Liver (tissue), 9 donors: ENCODE data around the gene OR52K1. TPM values are rescaled to one million over a fixed set of nuclear protein-coding genes. Genes with fewer than 3 reads are reported as not detected.
"Not testable (repeated sequence)": the region's sequence is repeated elsewhere in the genome, so short reads cannot be mapped to it uniquely, and the experiment has no call there.

Experiments
- DNase-seq: peaks from one replicate; pipeline ENCODE4 v3.0.0-alpha.2; 2017; ENCODE audit warnings: low spot score
- H3K27ac ChIP-seq, 2 donors: one replicate each; pipeline ENCODE4 v1.7.0; 2013; ENCODE audit warnings: inconsistent platforms in 2 of 2, low read length in 2 of 2, control low read depth in 1 of 2, low read depth in 1 of 2, mild to moderate bottlenecking in 1 of 2
- H3K27me3 ChIP-seq, 4 donors: one replicate each; pipeline versions ENCODE4 v1.6.1 to v1.7.0; 2013; ENCODE audit warnings: low read length in 3 of 4, inconsistent platforms in 1 of 4, mild to moderate bottlenecking in 1 of 4, moderate library complexity in 1 of 4; ENCODE audit not compliant: control insufficient read depth in 4 of 4, insufficient read depth in 4 of 4
- H3K36me3 ChIP-seq, 4 donors: one replicate each; pipeline versions ENCODE4 v1.6.1 to v1.7.0; 2013; ENCODE audit warnings: low read length in 3 of 4, mild to moderate bottlenecking in 3 of 4, low read depth in 1 of 4, moderate library complexity in 1 of 4; ENCODE audit not compliant: control insufficient read depth in 4 of 4, insufficient read depth in 3 of 4
- H3K4me1 ChIP-seq, 4 donors: one replicate each; pipeline versions ENCODE4 v1.6.1 to v1.7.0; 2013; ENCODE audit warnings: low read length in 3 of 4, mild to moderate bottlenecking in 3 of 4, moderate library complexity in 1 of 4; ENCODE audit not compliant: control insufficient read depth in 4 of 4, insufficient read depth in 4 of 4
- H3K4me3 ChIP-seq, 3 donors: one replicate each; pipeline versions ENCODE4 v1.6.1 to v1.7.0; 2013; ENCODE audit warnings: low read length in 3 of 3, control low read depth in 1 of 3, low read depth in 1 of 3, mild to moderate bottlenecking in 1 of 3
- H3K9ac ChIP-seq, 2 donors: one replicate each; pipeline ENCODE4 v1.7.0; 2013; ENCODE audit warnings: low read length in 2 of 2, mild to moderate bottlenecking in 2 of 2, moderate library complexity in 2 of 2, control low read depth in 1 of 2, low read depth in 1 of 2
- H3K9me3 ChIP-seq, 4 donors: one replicate each; pipeline versions ENCODE4 v1.6.1 to v1.7.0; 2013; ENCODE audit warnings: low read length in 3 of 4; ENCODE audit not compliant: control insufficient read depth in 4 of 4
- CTCF ChIP-seq: fragments of 150-350 bp; IDR thresholded peaks from 2 replicates; pipeline ENCODE4 v1.5.1; 2017; ENCODE audit warnings: improper control_type of control experiment, low read depth, low read length; ENCODE audit not compliant: missing input control
- EGR1 ChIP-seq, 2 donors: IDR thresholded peaks; 2 replicates each; pipeline ENCODE4 v1.6.1; 2016 to 2018; ENCODE audit warnings: antibody characterized with exemption in 2 of 2, low read depth in 2 of 2
- FOXA1 ChIP-seq: IDR thresholded peaks from 2 replicates; pipeline ENCODE4 v1.6.1; 2016; ENCODE audit warnings: antibody characterized with exemption
- FOXA2 ChIP-seq: IDR thresholded peaks from 2 replicates; pipeline ENCODE4 v1.6.1; 2016; ENCODE audit warnings: antibody characterized with exemption
- GABPA ChIP-seq, 2 donors: IDR thresholded peaks in 1 of 2; conservative IDR thresholded peaks in 1 of 2; 2 replicates each; pipeline ENCODE4 v1.6.1; 2016; ENCODE audit warnings: antibody characterized with exemption in 2 of 2, mild to moderate bottlenecking in 1 of 2, moderate library complexity in 1 of 2
- HNF4A ChIP-seq, 2 donors: conservative IDR thresholded peaks; 2 replicates each; pipeline ENCODE4 v1.6.1; 2016; ENCODE audit warnings: antibody characterized with exemption in 2 of 2, mild to moderate bottlenecking in 2 of 2
- HNF4G ChIP-seq: IDR thresholded peaks from 2 replicates; pipeline ENCODE4 v1.6.1; 2016; ENCODE audit warnings: antibody characterized with exemption
- JUND ChIP-seq, 2 donors: IDR thresholded peaks; 2 replicates each; pipeline ENCODE4 v1.6.1; 2016; ENCODE audit warnings: antibody characterized with exemption in 2 of 2
- MAX ChIP-seq: IDR thresholded peaks from 2 replicates; pipeline ENCODE4 v1.6.1; 2016; ENCODE audit warnings: antibody characterized with exemption
- NR2F2 ChIP-seq: IDR thresholded peaks from 2 replicates; pipeline ENCODE4 v1.6.1; 2016; ENCODE audit warnings: antibody characterized with exemption
- RAD21 ChIP-seq, 2 donors: IDR thresholded peaks; 2 replicates each; pipeline ENCODE4 v1.6.1; 2016; ENCODE audit warnings: antibody characterized with exemption in 2 of 2, mild to moderate bottlenecking in 2 of 2
- REST ChIP-seq: IDR thresholded peaks from 2 replicates; pipeline ENCODE4 v1.6.1; 2016; ENCODE audit warnings: antibody characterized with exemption, mild to moderate bottlenecking
- RXRA ChIP-seq, 2 donors: IDR thresholded peaks; 2 replicates each; pipeline ENCODE4 v1.6.1; 2017 to 2018; ENCODE audit warnings: antibody characterized with exemption in 2 of 2, mild to moderate bottlenecking in 1 of 2
- SP1 ChIP-seq: IDR thresholded peaks from 2 replicates; pipeline ENCODE4 v1.6.1; 2018; ENCODE audit warnings: antibody characterized with exemption, mild to moderate bottlenecking
- TAF1 ChIP-seq: conservative IDR thresholded peaks from 2 replicates; pipeline ENCODE4 v1.6.1; 2016; ENCODE audit warnings: antibody characterized with exemption, mild to moderate bottlenecking
- YY1 ChIP-seq: IDR thresholded peaks from 2 replicates; pipeline ENCODE4 v1.6.1; 2016; ENCODE audit warnings: antibody characterized with exemption, mild to moderate bottlenecking
- ZBTB33 ChIP-seq: IDR thresholded peaks from 2 replicates; pipeline ENCODE4 v1.6.1; 2016; ENCODE audit warnings: antibody characterized with exemption
- WGBS: extraction: QIAGEN DNeasy Blood & Tissue Kit; methylation state at CpG from one replicate; pipeline ENCODE4 v1.1.7; 2013; 5-methylcytosine and 5-hydroxymethylcytosine counted together
- polyA plus RNA-seq, 2 donors: library from polyadenylated mRNA; stranded (reverse) in 1 of 2; unstranded in 1 of 2; fragments of 200-250 nt in 1 of 2; fragments of >200 nt in 1 of 2; fragmentation: Nextera tagmentation in 1 of 2; extraction: Ambion mirVana in 1 of 2; gene quantifications; one replicate each; pipeline versions ENCODE4 v1.2.1 to v1.2.3, GENCODE V29; 2013 to 2015
- total RNA-seq, 2 donors: library from RNA; depleted of rRNA; stranded (reverse); fragments of >200 nt; gene quantifications; one replicate each; pipeline ENCODE4 v1.2.3, GENCODE V29; 2014
- TF ChIP-seq, protein P1 (sequence below): IDR thresholded peaks from 2 replicates; pipeline ENCODE4 v1.6.1; 2016; ENCODE audit warnings: antibody characterized with exemption
- donor health status: healthy.
- donor health status: healthy.
- donor health status: healthy.
- donor health status: healthy.
- donor health status: healthy.

The OR52K1 gene
- total and polyA plus RNA-seq, 4 donors = under 0.01 TPM; not detected in 3

GRCh38 chr11:4484310-4484709, 1.9 kb downstream of the OR52K1 start:
- WGBS = 57% methylated on average over 4 of the region's 4 CpGs
- Histone ChIP-seq H3K9me3 (no peaks in the 10 kb centered on the region), H3K4me3 (no peak overlapping the region), H3K36me3 (no peaks in the 10 kb centered on the region), H3K9ac (no peak overlapping the region), H3K27me3 (no peaks in the 10 kb centered on the region), H3K27ac (no peak overlapping the region), H3K4me1 (no peaks in the 10 kb centered on the region)
- TF ChIP-seq NR2F2 (no peak), CTCF (no peak), TAF1 (no peak), SP1 (no peak), REST (no peak), HNF4A (conservative IDR thresholded peaks at IDR 0.05) (no peak), RAD21 (IDR thresholded peaks at IDR 0.05) (no peak), GABPA (IDR thresholded peaks at IDR 0.05 in 1 of 2, conservative IDR thresholded peaks at IDR 0.05 in 1 of 2) (no peak), EGR1 (IDR thresholded peaks at IDR 0.05; ENCODE audit: low read depth in 2 of 2) (no peak), FOXA1 (no peak), ZBTB33 (no peak), MAX (no peak), FOXA2 (no peak), HNF4G (no peak), YY1 (no peak), RXRA (IDR thresholded peaks at IDR 0.05) (no peak), JUND (IDR thresholded peaks at IDR 0.05) (no peak)
- TF ChIP-seq, protein P1, sequence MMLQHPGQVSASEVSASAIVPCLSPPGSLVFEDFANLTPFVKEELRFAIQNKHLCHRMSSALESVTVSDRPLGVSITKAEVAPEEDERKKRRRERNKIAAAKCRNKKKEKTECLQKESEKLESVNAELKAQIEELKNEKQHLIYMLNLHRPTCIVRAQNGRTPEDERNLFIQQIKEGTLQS = no peak
- DNase-seq = no peak

- not testable (repeated sequence) for H3K4me1 ChIP-seq, DNase-seq, H3K27ac ChIP-seq, H3K27me3 ChIP-seq, H3K9me3 ChIP-seq, H3K4me3 ChIP-seq, H3K9ac ChIP-seq, H3K36me3 ChIP-seq
- 41% methylated on average over 2 of the region's 2 CpGs for WGBS
Measured at GRCh38 chr11:4491405-4491804, 9.0 kb downstream of the OR52K1 start.
